ENCODE data around the gene IKZF3.
"Not testable (repeated sequence)": the region's sequence is repeated elsewhere in the genome, so short reads cannot be mapped to it uniquely, and the experiment has no call there.

The IKZF3 gene

GRCh38 chr17:39742126-39742855, 121.8 kb downstream of the IKZF3 start:
- in situ Hi-C loops (cut with HindIII; ENCODE audit: low sequenced_read_pairs), result no loop called here

- in situ Hi-C loops (cut with HindIII; ENCODE audit: low sequenced_read_pairs), result no loop called here
Measured at GRCh38 chr17:39740357-39741111, 123.6 kb downstream of the IKZF3 start.

- in situ Hi-C loops (cut with HindIII; ENCODE audit: low sequenced_read_pairs), result no loop called here
Measured at GRCh38 chr17:39739885-39740356, 124.2 kb downstream of the IKZF3 start.

GRCh38 chr17:39738983-39739884, 124.9 kb downstream of the IKZF3 start:
- in situ Hi-C loops (cut with HindIII; ENCODE audit: low sequenced_read_pairs), result no loop called here

- in situ Hi-C loops (cut with HindIII; ENCODE audit: low sequenced_read_pairs), result no loop called here
Measured at GRCh38 chr17:39738568-39738901, 125.6 kb downstream of the IKZF3 start.

- in situ Hi-C loops (cut with HindIII; ENCODE audit: low sequenced_read_pairs), result no loop called here
Measured at GRCh38 chr17:39737760-39738567, 126.1 kb downstream of the IKZF3 start, which contains the start of gene GRB7. Gene GRB7 (plus strand): TSS chr17:39737938. CDS start chr17:39742302, 4,364 bp downstream.

GRCh38 chr17:39737206-39737759, 126.8 kb downstream of the IKZF3 start:
- in situ Hi-C loops (cut with HindIII; ENCODE audit: low sequenced_read_pairs), result no loop called here

GRCh38 chr17:39736319-39737165, 127.6 kb downstream of the IKZF3 start:
- in situ Hi-C loops (cut with HindIII; ENCODE audit: low sequenced_read_pairs), result no loop called here

- in situ Hi-C loops (cut with HindIII; ENCODE audit: low sequenced_read_pairs), result no loop called here
Measured at GRCh38 chr17:39735882-39736281, 128.2 kb downstream of the IKZF3 start.

- in situ Hi-C loops (cut with HindIII; ENCODE audit: low sequenced_read_pairs), result no loop called here
Measured at GRCh38 chr17:39732586-39732985, 131.5 kb downstream of the IKZF3 start.

GRCh38 chr17:39730095-39730921, 133.8 kb downstream of the IKZF3 start, which contains the start of gene MIEN1:
Gene MIEN1 (minus strand): TSS chr17:39730532. CDS start chr17:39730495, 37 bp downstream.
- in situ Hi-C loops (cut with HindIII; ENCODE audit: low sequenced_read_pairs), result no loop called here

GRCh38 chr17:39729280-39729851, 134.7 kb downstream of the IKZF3 start:
- in situ Hi-C loops (cut with HindIII; ENCODE audit: low sequenced_read_pairs), result no loop called here

GRCh38 chr17:39727556-39727955, 136.6 kb downstream of the IKZF3 start:
- in situ Hi-C loops (cut with HindIII; ENCODE audit: low sequenced_read_pairs), result no loop called here

- in situ Hi-C loops (cut with HindIII; ENCODE audit: low sequenced_read_pairs), result no loop called here
Measured at GRCh38 chr17:39726617-39727016, 137.5 kb downstream of the IKZF3 start.

GRCh38 chr17:39725923-39726322, 138.2 kb downstream of the IKZF3 start:
- in situ Hi-C loops (cut with HindIII; ENCODE audit: low sequenced_read_pairs), result not testable (repeated sequence)

GRCh38 chr17:39724731-39725130, 139.4 kb downstream of the IKZF3 start:
- in situ Hi-C loops (cut with HindIII; ENCODE audit: low sequenced_read_pairs), result no loop called here

- in situ Hi-C loops (cut with HindIII; ENCODE audit: low sequenced_read_pairs), result no loop called here
Measured at GRCh38 chr17:39722965-39723848, 140.9 kb downstream of the IKZF3 start.
